NB4 (cell line): Measurements from ENCODE around the gene COX6A1.

Source experiments
- CTCF ChIP-seq: IDR thresholded peaks from one replicate; pipeline ENCODE4 v1.5.1; 2012; ENCODE audit warnings: low read depth, low read length
- MAX ChIP-seq: IDR thresholded peaks from 2 replicates; pipeline ENCODE4 v1.6.1; 2011; ENCODE audit warnings: low read depth, low read length
- POLR2A ChIP-seq: IDR thresholded peaks from 2 replicates; pipeline ENCODE4 v1.6.1; 2011; ENCODE audit warnings: mild to moderate bottlenecking; ENCODE audit not compliant: insufficient read length; ENCODE audit errors: extremely low read depth

GRCh38 chr12:120416490-120417216 is 21.3 kb upstream of the COX6A1 start:
- TF ChIP-seq CTCF (no peak), POLR2A (no peak), MAX (no peak)
